Daoy (cell line): Measurements from ENCODE around the gene BTBD16. TPM values are rescaled to one million over a fixed set of nuclear protein-coding genes. Genes with fewer than 3 reads are reported as not detected.

Experiments
- DNase-seq: peaks from one replicate; pipeline ENCODE4 v3.0.0-alpha.2; 2015; ENCODE audit warnings: low read depth
- total RNA-seq: library from RNA; depleted of rRNA; stranded (reverse); fragments of >200 nt; shearing (Covaris generic); gene quantifications from 2 replicates; pipeline ENCODE4 v1.2.3, GENCODE V29; 2014

The BTBD16 gene
- total RNA-seq, 1 experiment from 2014 or later, result not detected

GRCh38 chr10:122343135-122343800 lies 72.2 kb downstream of the BTBD16 start:
- DNase-seq, result no peak

GRCh38 chr10:122343936-122344335 lies 72.8 kb downstream of the BTBD16 start:
- no peak for DNase-seq

GRCh38 chr10:122344741-122345258 lies 73.7 kb downstream of the BTBD16 start:
- no peak for DNase-seq

- DNase-seq, result no peak
Measured at GRCh38 chr10:122346326-122346950, 75.3 kb downstream of the BTBD16 start.

GRCh38 chr10:122347170-122347841 lies 76.2 kb downstream of the BTBD16 start:
- DNase-seq, result no peak

- DNase-seq, result peak; percentile 27
Measured at GRCh38 chr10:122348512-122348911, 77.4 kb downstream of the BTBD16 start.

- no peak for DNase-seq
Measured at GRCh38 chr10:122348935-122349361, 77.9 kb downstream of the BTBD16 start.

- no peak for DNase-seq
Measured at GRCh38 chr10:122349758-122350369, 78.8 kb downstream of the BTBD16 start.

GRCh38 chr10:122350893-122351292 lies 79.8 kb downstream of the BTBD16 start:
- no peak for DNase-seq

GRCh38 chr10:122352817-122353525 lies 81.9 kb downstream of the BTBD16 start:
- DNase-seq, result no peak

- DNase-seq, result no peak
Measured at GRCh38 chr10:122354383-122354782, 83.3 kb downstream of the BTBD16 start.

- DNase-seq, result no peak
Measured at GRCh38 chr10:122357685-122358084, 86.6 kb downstream of the BTBD16 start.

GRCh38 chr10:122359621-122360020 lies 88.5 kb downstream of the BTBD16 start:
- no peak for DNase-seq

- no peak for DNase-seq
Measured at GRCh38 chr10:122361046-122361445, 90.0 kb downstream of the BTBD16 start.

- DNase-seq, result no peak
Measured at GRCh38 chr10:122362031-122362592, 91.0 kb downstream of the BTBD16 start.

GRCh38 chr10:122362621-122363020 lies 91.5 kb downstream of the BTBD16 start:
- DNase-seq, result peak; percentile 11

GRCh38 chr10:122363311-122363710 lies 92.2 kb downstream of the BTBD16 start:
- no peak for DNase-seq

- no peak for DNase-seq
Measured at GRCh38 chr10:122363722-122364463, 92.8 kb downstream of the BTBD16 start.

GRCh38 chr10:122368502-122369254 lies 97.6 kb downstream of the BTBD16 start:
- DNase-seq, result no peak

- DNase-seq, result no peak
Measured at GRCh38 chr10:122373108-122373507, 102.0 kb downstream of the BTBD16 start.
